ENCODE measurements around the gene WDR90. TPM values are rescaled to one million over a fixed set of nuclear protein-coding genes. Genes with fewer than 3 reads are reported as not detected.

The WDR90 gene
- total and polyA plus RNA-seq, 10 of the 15 experiments (the other 5 are each of a cell fraction or from before 2014, with no cell fraction given), result 2.0 to 65.0 (median 16.7) TPM

GRCh38 chr16:622920-623280, 26.3 kb upstream of the WDR90 start (continued):
- TF ChIP-seq BCL3 (IDR thresholded peaks at IDR 0.05; ENCODE audit: borderline replicate concordance, insufficient read depth, low read depth, low read length, poor library complexity, severe bottlenecking) (no peak), TARDBP (IDR thresholded peaks at IDR 0.05; ENCODE audit: borderline replicate concordance) (no peak), MEF2B (IDR thresholded peaks at IDR 0.05; ENCODE audit: partially characterized antibody, poor library complexity, severe bottlenecking) (no peak), NR2C1 (IDR thresholded peaks at IDR 0.05) (no peak), WRNIP1 (IDR thresholded peaks at IDR 0.05; ENCODE audit: borderline replicate concordance, low read depth, low read length) (no peak), SRF (IDR thresholded peaks at IDR 0.05; ENCODE audit: low read depth in 2 of 2, low read length in 2 of 2) (no peak), NBN (IDR thresholded peaks at IDR 0.05) (no peak), SUZ12 (IDR thresholded peaks at IDR 0.05; ENCODE audit: unreplicated experiment) (no peak)

DNA sequence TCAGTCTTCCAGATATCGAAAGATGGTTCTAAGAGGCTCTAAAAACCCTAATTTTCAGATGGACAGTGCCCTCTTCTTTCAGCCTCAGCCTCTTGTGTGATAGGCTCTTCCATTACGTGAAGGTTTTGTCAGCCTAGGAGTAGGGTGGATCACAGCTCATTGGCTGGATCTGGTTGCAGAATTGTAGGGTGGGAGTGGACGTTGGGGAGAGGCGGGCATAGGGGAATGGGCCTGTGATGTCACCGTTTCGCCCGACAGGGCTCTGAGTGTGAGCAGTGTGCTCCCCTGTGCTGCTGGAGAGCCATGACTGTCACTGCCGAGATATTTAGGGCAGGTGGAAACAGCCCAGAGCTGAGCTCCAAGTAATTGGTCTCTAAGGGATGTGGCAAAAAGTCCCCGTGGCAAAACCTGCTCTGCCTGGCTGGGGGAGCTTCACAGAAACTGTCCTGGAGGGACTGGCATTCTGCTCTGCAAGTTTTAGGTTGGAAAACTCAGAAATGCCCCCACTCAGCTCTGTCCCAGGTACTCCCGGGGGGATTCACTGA, 24.6 kb upstream of the WDR90 start:
- Histone ChIP-seq H3K9me3 (replicated peaks; ENCODE audit: control insufficient read depth, insufficient read depth, low read length) (no peaks in the 10 kb centered on the region), H3K27me3 (replicated peaks in 1 of 2; ENCODE audit: control insufficient read depth in 2 of 2, insufficient read depth in 2 of 2, low read length in 1 of 2) (no peaks in the 10 kb centered on the region), H2AFZ (ENCODE audit: control insufficient read depth, low read depth, low read length) (no peak overlapping the region), H3K27ac (ENCODE audit: control insufficient read depth, insufficient read depth) (no peak overlapping the region), H3K4me3 (no peak overlapping the region), H3K36me3 (ENCODE audit: control insufficient read depth in 2 of 2, insufficient read depth in 2 of 2, low read length in 1 of 2) (no peaks in the 10 kb centered on the region; a peak in 1 of 4 replicates), H4K20me1 (ENCODE audit: control insufficient read depth, insufficient read depth) (no peaks in the 10 kb centered on the region; the same call in 1 of the 2 replicates), H3K4me2 (ENCODE audit: control insufficient read depth, insufficient read depth) (no peak overlapping the region), H3K4me1 (ENCODE audit: control insufficient read depth, insufficient read depth, low read length) (no peaks in the 10 kb centered on the region), H3K79me2 (ENCODE audit: control insufficient read depth, insufficient read depth, low read length) (no peaks in the 10 kb centered on the region), H3K9ac (ENCODE audit: control insufficient read depth, insufficient read depth, low read length) (no peak overlapping the region)
- DNase-seq (ENCODE audit: low read depth, low spot score), result no peak
- POLR2A ChIA-PET, result no interaction called here
- SMC1A ChIA-PET (ENCODE audit: uncharacterized antibody, unreplicated experiment), result no interaction called here
- RAD21 ChIA-PET (ENCODE audit: unreplicated experiment), result no interaction called here
- intact Hi-C loops (cut with micrococcal nuclease; ENCODE audit: unreplicated experiment), result no loop called here
- CTCF ChIA-PET, result interaction anchor here (0.9 kb wide), 1 partner anchor 12 kb away, joined by 4 read pairs; the partner anchor contains the start of gene METTL26
- ATAC-seq, result no peak
- no peak for TF ChIP-seq BACH1 (IDR thresholded peaks at IDR 0.05; ENCODE audit: borderline replicate concordance)
- WGBS (ENCODE audit: insufficient coverage, insufficient replicate concordance, low lambda C conversion rate, missing lambda C conversion rate), result 57% methylated on average over 10 of the region's 10 CpGs
- no peak for FAIRE-seq
- BruUV-seq (replicated peaks), result no TSS peak
- in situ Hi-C loops (cut with MboI), result no loop called here
